Astrocyte (in vitro differentiated cells and primary cell): ENCODE data around the gene KCNG3.

Experiments used
- EZH2 ChIP-seq: IDR thresholded peaks from 2 replicates; pipeline ENCODE4 v1.6.1; 2012; ENCODE audit warnings: mild to moderate bottlenecking, low read length, inconsistent platforms; ENCODE audit not compliant: insufficient read depth
- TF ChIP-seq, protein P1 (sequence below): IDR thresholded peaks from 2 replicates; pipeline ENCODE4 v1.5.1; 2011; ENCODE audit warnings: low read depth, mild to moderate bottlenecking, inconsistent platforms, low read length, moderate library complexity; ENCODE audit not compliant: insufficient read depth

DNA sequence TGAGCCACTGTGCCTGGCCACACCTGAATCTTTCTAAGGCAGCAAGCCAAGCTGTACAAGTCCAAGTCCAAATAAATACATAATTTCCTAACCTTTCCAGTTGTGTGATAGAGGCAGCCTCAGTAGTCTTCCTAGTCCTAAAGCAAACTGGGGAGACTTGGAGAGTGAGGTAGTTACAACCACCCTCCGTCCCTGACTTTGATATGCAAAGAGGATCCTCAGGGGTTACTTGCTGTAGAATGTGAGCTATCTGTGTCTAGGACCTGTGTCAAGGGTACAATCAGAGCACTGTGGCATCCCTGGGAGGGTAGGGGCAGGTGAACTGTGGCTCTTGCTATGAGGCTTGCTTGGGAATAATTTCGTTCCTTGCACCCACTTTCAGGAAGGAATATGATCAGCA is 28.3 kb upstream of the KCNG3 start:
- TF ChIP-seq, protein P1, sequence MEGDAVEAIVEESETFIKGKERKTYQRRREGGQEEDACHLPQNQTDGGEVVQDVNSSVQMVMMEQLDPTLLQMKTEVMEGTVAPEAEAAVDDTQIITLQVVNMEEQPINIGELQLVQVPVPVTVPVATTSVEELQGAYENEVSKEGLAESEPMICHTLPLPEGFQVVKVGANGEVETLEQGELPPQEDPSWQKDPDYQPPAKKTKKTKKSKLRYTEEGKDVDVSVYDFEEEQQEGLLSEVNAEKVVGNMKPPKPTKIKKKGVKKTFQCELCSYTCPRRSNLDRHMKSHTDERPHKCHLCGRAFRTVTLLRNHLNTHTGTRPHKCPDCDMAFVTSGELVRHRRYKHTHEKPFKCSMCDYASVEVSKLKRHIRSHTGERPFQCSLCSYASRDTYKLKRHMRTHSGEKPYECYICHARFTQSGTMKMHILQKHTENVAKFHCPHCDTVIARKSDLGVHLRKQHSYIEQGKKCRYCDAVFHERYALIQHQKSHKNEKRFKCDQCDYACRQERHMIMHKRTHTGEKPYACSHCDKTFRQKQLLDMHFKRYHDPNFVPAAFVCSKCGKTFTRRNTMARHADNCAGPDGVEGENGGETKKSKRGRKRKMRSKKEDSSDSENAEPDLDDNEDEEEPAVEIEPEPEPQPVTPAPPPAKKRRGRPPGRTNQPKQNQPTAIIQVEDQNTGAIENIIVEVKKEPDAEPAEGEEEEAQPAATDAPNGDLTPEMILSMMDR = no peak
- TF ChIP-seq EZH2 = no peak
